ENCODE data around the gene UGT1A6. TPM values are rescaled to one million over a fixed set of nuclear protein-coding genes. Genes with fewer than 3 reads are reported as not detected.

Gene UGT1A6
- total and polyA plus RNA-seq, 2 donors (not counting 1 experiment from before 2014, with no cell fraction given), result not detected

DNA sequence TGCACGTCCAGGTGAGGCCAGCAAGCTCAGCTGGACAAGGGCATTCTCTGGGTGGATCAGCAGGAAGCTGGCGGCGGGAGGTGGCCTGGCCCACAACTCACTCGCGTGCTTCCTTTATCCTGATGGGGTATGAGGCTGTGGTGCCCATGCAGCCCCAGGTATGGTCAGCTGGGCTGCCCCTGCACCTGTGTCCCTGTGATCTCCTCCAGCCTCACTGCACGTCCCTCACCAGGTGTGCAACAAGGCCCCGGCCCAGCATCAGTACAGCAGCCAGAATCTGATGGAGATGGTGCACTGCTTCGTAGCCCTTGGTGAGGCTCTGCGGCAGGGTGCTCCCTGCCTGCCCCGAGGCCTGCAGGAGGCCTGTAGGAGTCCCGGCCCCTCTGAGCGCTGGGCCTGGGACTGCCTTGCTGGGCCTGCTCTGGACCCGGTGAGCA, 103.1 kb downstream of the UGT1A6 start:
- DNase-seq (ENCODE audit: low read depth in 2 of 2), result no peak

DNA sequence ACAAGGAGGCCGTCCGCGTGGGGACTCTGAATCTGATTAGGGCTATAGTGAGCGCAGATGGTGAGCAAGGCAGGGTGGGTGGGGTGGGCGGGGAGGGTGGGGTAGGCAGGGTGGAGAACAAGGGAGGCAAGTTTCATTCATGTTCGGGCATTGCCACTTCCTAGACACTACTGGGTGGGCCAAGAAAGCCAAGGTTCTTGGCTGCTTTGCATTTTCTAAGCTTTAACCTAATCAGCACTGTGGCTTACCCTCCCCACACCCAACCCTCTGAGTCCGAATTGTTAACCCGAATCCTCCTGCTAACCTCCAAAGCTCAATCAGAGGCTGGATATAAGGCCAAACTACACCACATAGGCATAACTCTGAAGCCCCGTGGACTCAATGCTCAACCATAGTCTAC, 103.6 kb downstream of the UGT1A6 start:
- Histone ChIP-seq H3K27me3 (ENCODE audit: control insufficient read depth, insufficient read depth, low read length) (no peaks in the 10 kb centered on the region), H3K9me3 (ENCODE audit: control insufficient read depth, insufficient read depth, low read depth, low read length) (no peaks in the 10 kb centered on the region), H3K4me2 (ENCODE audit: extremely low read depth, insufficient read depth, low read length) (no peak overlapping the region), H3K9ac (ENCODE audit: insufficient read depth, low read length) (no peak overlapping the region), H4K20me1 (ENCODE audit: control insufficient read depth, extremely low read depth, insufficient read depth, low read length) (no peaks in the 10 kb centered on the region), H3K4me1 (ENCODE audit: control insufficient read depth, extremely low read depth, insufficient read depth, low read length) (no peaks in the 10 kb centered on the region), H3K27ac (ENCODE audit: insufficient read depth, low read length) (no peak overlapping the region), H3K4me3 (replicated peaks in 1 of 4; ENCODE audit: control extremely low read depth in 1 of 4, insufficient read depth in 1 of 4, low read depth in 3 of 4, low read length in 4 of 4) (no peak overlapping the region), H3K36me3 (ENCODE audit: control insufficient read depth, insufficient read depth, low read length) (no peaks in the 10 kb centered on the region), H2AFZ (ENCODE audit: low read length) (no peak overlapping the region), H3K79me2 (ENCODE audit: control insufficient read depth, insufficient read depth, low read length) (no peaks in the 10 kb centered on the region)
- TF ChIP-seq, protein P1, sequence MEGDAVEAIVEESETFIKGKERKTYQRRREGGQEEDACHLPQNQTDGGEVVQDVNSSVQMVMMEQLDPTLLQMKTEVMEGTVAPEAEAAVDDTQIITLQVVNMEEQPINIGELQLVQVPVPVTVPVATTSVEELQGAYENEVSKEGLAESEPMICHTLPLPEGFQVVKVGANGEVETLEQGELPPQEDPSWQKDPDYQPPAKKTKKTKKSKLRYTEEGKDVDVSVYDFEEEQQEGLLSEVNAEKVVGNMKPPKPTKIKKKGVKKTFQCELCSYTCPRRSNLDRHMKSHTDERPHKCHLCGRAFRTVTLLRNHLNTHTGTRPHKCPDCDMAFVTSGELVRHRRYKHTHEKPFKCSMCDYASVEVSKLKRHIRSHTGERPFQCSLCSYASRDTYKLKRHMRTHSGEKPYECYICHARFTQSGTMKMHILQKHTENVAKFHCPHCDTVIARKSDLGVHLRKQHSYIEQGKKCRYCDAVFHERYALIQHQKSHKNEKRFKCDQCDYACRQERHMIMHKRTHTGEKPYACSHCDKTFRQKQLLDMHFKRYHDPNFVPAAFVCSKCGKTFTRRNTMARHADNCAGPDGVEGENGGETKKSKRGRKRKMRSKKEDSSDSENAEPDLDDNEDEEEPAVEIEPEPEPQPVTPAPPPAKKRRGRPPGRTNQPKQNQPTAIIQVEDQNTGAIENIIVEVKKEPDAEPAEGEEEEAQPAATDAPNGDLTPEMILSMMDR (conservative IDR thresholded peaks at IDR 0.05 in 1 of 2, IDR thresholded peaks at IDR 0.05 in 1 of 2; ENCODE audit: low read depth in 1 of 2, low read length in 2 of 2), result no peak
- no peak for TF ChIP-seq EZH2 (IDR thresholded peaks at IDR 0.05; ENCODE audit: low read length, missing control alignments)
- DNase-seq (ENCODE audit: low read depth in 2 of 2), result no peak

More for the DNA sequence above, 103.1 kb downstream of the UGT1A6 start:
- TF ChIP-seq EZH2 (IDR thresholded peaks at IDR 0.05; ENCODE audit: low read length, missing control alignments), result no peak
- TF ChIP-seq, protein P1 (conservative IDR thresholded peaks at IDR 0.05 in 1 of 2, IDR thresholded peaks at IDR 0.05 in 1 of 2; ENCODE audit: low read depth in 1 of 2, low read length in 2 of 2), result no peak
- no peaks in the 10 kb centered on the region for H3K27me3 ChIP-seq (ENCODE audit: control insufficient read depth, insufficient read depth, low read length)
- no peaks in the 10 kb centered on the region for H3K79me2 ChIP-seq (ENCODE audit: control insufficient read depth, insufficient read depth, low read length)
- no peak overlapping the region for H2AFZ ChIP-seq (ENCODE audit: low read length)
- no peaks in the 10 kb centered on the region for H3K4me1 ChIP-seq (ENCODE audit: control insufficient read depth, extremely low read depth, insufficient read depth, low read length)
- H3K9ac ChIP-seq (ENCODE audit: insufficient read depth, low read length), result no peak overlapping the region
- H4K20me1 ChIP-seq (ENCODE audit: control insufficient read depth, extremely low read depth, insufficient read depth, low read length), result no peaks in the 10 kb centered on the region
- H3K4me3 ChIP-seq (replicated peaks in 1 of 4; ENCODE audit: control extremely low read depth in 1 of 4, insufficient read depth in 1 of 4, low read depth in 3 of 4, low read length in 4 of 4), result no peak overlapping the region
- H3K36me3 ChIP-seq (ENCODE audit: control insufficient read depth, insufficient read depth, low read length), result no peaks in the 10 kb centered on the region
- H3K4me2 ChIP-seq (ENCODE audit: extremely low read depth, insufficient read depth, low read length), result no peak overlapping the region
- H3K27ac ChIP-seq (ENCODE audit: insufficient read depth, low read length), result no peak overlapping the region
- no peaks in the 10 kb centered on the region for H3K9me3 ChIP-seq (ENCODE audit: control insufficient read depth, insufficient read depth, low read depth, low read length)

DNA sequence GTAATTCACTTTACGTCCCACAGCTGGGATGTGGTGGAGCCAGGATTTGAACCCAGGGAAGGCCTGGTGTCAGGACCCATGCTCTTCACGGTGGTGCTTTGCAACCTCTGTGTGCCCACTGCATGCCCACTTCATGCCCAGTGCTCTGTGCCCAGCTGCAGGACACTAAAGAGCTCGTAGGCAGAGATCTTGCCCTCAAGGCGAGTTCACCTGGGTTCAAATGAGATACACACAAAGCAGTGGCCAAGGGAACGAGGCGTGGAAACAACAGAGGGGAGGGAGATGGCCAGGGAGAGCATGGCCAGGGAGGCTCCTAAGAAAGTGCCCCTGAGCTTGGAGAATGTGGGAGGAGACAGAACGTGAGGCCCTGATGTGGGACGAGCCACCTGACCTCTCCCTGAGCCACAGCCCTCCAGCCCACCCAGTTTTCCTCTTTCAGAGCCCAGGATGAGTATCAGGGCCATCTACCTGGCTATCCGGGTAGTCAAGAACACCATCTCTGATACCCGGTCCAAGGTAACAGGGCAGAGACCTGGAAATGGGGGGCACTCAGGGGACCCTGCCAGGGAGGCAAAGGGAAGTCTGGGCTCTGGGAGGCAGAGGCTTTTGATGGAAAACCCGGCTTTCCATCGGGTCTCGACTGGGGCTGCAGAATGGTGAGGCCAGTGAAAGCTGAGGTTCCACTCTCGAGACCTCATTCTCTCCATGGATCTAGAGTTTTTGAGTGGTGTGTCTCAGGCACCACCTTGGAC, 105.8 kb downstream of the UGT1A6 start:
- H4K20me1 ChIP-seq (ENCODE audit: control insufficient read depth, extremely low read depth, insufficient read depth, low read length), result no peaks in the 10 kb centered on the region
- no peaks in the 10 kb centered on the region for H3K4me1 ChIP-seq (ENCODE audit: control insufficient read depth, extremely low read depth, insufficient read depth, low read length)
- H3K9me3 ChIP-seq (ENCODE audit: control insufficient read depth, insufficient read depth, low read depth, low read length), result no peaks in the 10 kb centered on the region
- no peak overlapping the region for H3K27ac ChIP-seq (ENCODE audit: insufficient read depth, low read length)
- H3K4me2 ChIP-seq (ENCODE audit: extremely low read depth, insufficient read depth, low read length), result no peak overlapping the region
- TF ChIP-seq EZH2 (IDR thresholded peaks at IDR 0.05; ENCODE audit: low read length, missing control alignments), result no peak
- TF ChIP-seq, protein P1 (conservative IDR thresholded peaks at IDR 0.05 in 1 of 2, IDR thresholded peaks at IDR 0.05 in 1 of 2; ENCODE audit: low read depth in 1 of 2, low read length in 2 of 2), result no peak
- no peak for DNase-seq (ENCODE audit: low read depth in 2 of 2)
- no peak overlapping the region for H3K4me3 ChIP-seq (replicated peaks in 1 of 4; ENCODE audit: control extremely low read depth in 1 of 4, insufficient read depth in 1 of 4, low read depth in 3 of 4, low read length in 4 of 4)
- no peak overlapping the region for H3K9ac ChIP-seq (ENCODE audit: insufficient read depth, low read length)
- no peaks in the 10 kb centered on the region for H3K79me2 ChIP-seq (ENCODE audit: control insufficient read depth, insufficient read depth, low read length)
- peaks cover 1% of the 10 kb centered on the region for H3K27me3 ChIP-seq (ENCODE audit: control insufficient read depth, insufficient read depth, low read length)
- no peak overlapping the region for H2AFZ ChIP-seq (ENCODE audit: low read length)
- no peaks in the 10 kb centered on the region for H3K36me3 ChIP-seq (ENCODE audit: control insufficient read depth, insufficient read depth, low read length)

Measured in fibroblast of lung (primary cell).